ENCODE data around the gene GCLM.

- TF ChIP-seq, protein P1, sequence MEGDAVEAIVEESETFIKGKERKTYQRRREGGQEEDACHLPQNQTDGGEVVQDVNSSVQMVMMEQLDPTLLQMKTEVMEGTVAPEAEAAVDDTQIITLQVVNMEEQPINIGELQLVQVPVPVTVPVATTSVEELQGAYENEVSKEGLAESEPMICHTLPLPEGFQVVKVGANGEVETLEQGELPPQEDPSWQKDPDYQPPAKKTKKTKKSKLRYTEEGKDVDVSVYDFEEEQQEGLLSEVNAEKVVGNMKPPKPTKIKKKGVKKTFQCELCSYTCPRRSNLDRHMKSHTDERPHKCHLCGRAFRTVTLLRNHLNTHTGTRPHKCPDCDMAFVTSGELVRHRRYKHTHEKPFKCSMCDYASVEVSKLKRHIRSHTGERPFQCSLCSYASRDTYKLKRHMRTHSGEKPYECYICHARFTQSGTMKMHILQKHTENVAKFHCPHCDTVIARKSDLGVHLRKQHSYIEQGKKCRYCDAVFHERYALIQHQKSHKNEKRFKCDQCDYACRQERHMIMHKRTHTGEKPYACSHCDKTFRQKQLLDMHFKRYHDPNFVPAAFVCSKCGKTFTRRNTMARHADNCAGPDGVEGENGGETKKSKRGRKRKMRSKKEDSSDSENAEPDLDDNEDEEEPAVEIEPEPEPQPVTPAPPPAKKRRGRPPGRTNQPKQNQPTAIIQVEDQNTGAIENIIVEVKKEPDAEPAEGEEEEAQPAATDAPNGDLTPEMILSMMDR (IDR thresholded peaks at IDR 0.05; ENCODE audit: insufficient read depth, low read length, poor library complexity, severe bottlenecking): no peak
- no peak for TF ChIP-seq EZH2phosphoT487 (conservative IDR thresholded peaks at IDR 0.05; ENCODE audit: low read length)
Measured at GRCh38 chr1:93958032-93958725, 48.9 kb upstream of the GCLM start.

All from SU-DHL-6 (cell line).